HG02759 (cell line): ENCODE results near the gene SNX1.

ENCODE experiments used
- ATAC-seq: cut with Tn5 transposase; IDR thresholded peaks from one replicate; pipeline ENCODE4 v1.9.1; 2021; ENCODE audit warnings: mild to moderate bottlenecking, moderate library complexity; ENCODE audit not compliant: unreplicated experiment

The SNX1 gene

GRCh38 chr15:64161688-64162477, 66.1 kb downstream of the SNX1 start:
- ATAC-seq, result no peak

GRCh38 chr15:64162478-64162868, 66.7 kb downstream of the SNX1 start:
- ATAC-seq, result peak; percentile 22

- peak; percentile 92 for ATAC-seq
Observed at GRCh38 chr15:64162869-64163658, 67.3 kb downstream of the SNX1 start, which contains the start of gene PPIB. Gene PPIB, minus strand, starts transcription at chr15:64163022. Its CDS starts 36 bp downstream, at chr15:64162986.

- ATAC-seq, result peak; percentile 2
Observed at GRCh38 chr15:64163659-64164362, 68.0 kb downstream of the SNX1 start.

- no peak for ATAC-seq
Observed at GRCh38 chr15:64164436-64164835, 68.7 kb downstream of the SNX1 start.

GRCh38 chr15:64166102-64166890, 70.5 kb downstream of the SNX1 start:
- ATAC-seq, result no peak

- no peak for ATAC-seq
Observed at GRCh38 chr15:64180235-64180824, 84.5 kb downstream of the SNX1 start.

- ATAC-seq, result no peak
Observed at GRCh38 chr15:64182859-64183370, 87.1 kb downstream of the SNX1 start.

GRCh38 chr15:64185146-64185911, 89.5 kb downstream of the SNX1 start:
- ATAC-seq, result no peak

GRCh38 chr15:64187396-64188191, 91.8 kb downstream of the SNX1 start:
- ATAC-seq, result no peak
